ENCODE measurements around the gene USP34.

Gene USP34

GRCh38 chr2:61362873-61363272, 108.0 kb downstream of the USP34 start:
- DNase-seq: no peak

GRCh38 chr2:61361068-61361467, 109.8 kb downstream of the USP34 start:
- DNase-seq: no peak

GRCh38 chr2:61359058-61359457, 111.8 kb downstream of the USP34 start:
- no peak for DNase-seq

GRCh38 chr2:61357681-61358080, 113.2 kb downstream of the USP34 start:
- no peak for DNase-seq

GRCh38 chr2:61356958-61357350, 113.9 kb downstream of the USP34 start:
- DNase-seq: no peak

- no peak for DNase-seq
Measured at GRCh38 chr2:61356261-61356957, 114.5 kb downstream of the USP34 start.

GRCh38 chr2:61354543-61355197, 116.2 kb downstream of the USP34 start:
- no peak for DNase-seq

DNA sequence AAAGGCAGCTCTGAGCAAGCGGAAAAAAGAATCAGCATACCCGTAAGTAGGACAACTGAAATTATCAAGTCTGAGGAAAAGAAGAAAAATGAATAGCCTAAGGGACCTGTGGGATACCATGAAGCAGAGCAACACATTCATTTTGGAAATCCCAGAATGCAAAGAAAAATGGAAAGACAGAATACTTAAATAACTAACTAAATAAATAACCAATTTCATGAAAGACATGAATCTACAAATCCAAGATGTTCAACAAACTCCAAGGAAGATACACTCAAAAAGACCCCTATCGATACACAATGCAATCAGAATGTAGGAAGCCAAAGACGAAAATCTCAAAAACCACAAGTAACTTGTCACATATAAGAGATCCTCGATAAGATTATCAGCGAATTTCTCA, 117.0 kb downstream of the USP34 start:
- DNase-seq: no peak

DNA sequence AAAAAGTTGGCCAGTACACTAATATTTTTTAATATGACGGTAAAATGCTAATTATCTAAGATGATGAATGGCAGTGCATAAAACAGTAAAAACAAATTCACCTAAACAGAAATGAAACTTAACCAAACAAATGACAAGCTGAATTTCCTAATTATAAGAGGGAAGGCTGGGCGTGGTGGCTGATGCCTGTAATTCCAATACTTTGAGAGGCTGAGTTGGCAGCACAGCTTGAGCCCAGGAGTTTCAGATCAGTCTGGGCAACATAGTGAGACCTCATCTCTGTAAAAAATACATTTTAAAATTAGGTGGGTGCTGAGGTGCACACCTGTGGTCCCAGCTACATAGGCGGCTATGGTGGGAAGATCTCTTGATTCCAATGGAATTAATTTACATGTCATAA, 120.1 kb downstream of the USP34 start:
- DNase-seq: no peak

- DNase-seq: no peak
Measured at GRCh38 chr2:61343141-61343540, 127.7 kb downstream of the USP34 start.

GRCh38 chr2:61340242-61340641, 130.6 kb downstream of the USP34 start:
- DNase-seq: no peak

DNA sequence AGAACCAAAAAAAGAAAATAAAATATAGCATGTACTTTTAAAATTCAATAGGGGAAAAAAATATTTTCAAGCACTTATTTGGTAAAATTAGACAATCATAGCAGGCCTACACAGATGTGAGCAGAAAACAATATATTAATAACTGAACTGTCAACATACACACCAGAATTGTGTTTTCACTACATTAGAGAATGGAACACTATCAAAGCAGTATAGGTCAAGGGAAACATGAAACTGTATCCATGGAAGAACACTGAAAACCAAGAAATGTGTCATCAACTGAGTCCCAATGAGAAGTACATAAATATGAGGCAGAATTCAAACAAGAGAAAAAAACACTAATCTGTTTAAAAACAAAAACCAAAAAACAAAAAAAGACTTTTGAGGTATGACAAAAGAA, 132.4 kb downstream of the USP34 start:
- DNase-seq: no peak

DNA sequence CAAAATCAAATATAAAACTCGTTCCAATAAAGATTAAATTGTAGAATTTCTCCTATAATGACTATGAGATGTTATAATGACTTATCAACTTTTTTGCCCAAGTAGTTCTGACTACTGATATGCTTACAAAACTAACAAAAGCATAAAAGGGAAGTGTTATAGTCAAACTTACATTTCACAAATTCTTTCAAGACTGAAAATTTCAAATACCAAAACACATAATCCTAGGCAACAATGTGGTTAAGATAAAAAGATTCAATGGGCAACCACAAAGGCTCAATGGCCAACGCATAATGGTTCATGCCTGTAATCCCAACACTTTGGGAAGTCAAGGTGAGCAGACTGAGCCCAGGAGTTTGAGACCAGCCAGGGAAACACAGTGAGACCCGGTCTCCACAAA, 135.7 kb downstream of the USP34 start:
- DNase-seq: no peak

DNA sequence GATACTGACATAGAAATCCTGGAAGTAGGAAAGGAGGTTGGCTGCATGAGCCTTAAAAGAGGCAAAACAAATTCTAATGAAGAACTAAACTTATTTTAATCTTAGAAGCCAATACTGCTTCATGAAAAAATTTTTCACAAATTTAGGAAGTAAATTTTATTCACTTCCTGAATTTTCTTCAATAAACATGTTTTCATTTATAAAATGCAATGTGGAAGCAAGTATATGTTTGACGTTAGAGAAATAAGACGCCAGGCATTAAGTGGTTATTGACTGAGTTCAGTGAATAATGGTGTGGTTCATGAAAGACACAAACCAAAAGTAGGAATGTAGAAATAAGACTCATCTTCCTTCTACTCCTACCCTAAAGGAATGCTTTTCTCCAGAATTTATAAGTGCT, 136.4 kb downstream of the USP34 start:
- no peak for DNase-seq

- no peak for DNase-seq
Measured at GRCh38 chr2:61328707-61329251, 142.1 kb downstream of the USP34 start.

GRCh38 chr2:61327173-61327572, 143.7 kb downstream of the USP34 start:
- DNase-seq: no peak

DNA sequence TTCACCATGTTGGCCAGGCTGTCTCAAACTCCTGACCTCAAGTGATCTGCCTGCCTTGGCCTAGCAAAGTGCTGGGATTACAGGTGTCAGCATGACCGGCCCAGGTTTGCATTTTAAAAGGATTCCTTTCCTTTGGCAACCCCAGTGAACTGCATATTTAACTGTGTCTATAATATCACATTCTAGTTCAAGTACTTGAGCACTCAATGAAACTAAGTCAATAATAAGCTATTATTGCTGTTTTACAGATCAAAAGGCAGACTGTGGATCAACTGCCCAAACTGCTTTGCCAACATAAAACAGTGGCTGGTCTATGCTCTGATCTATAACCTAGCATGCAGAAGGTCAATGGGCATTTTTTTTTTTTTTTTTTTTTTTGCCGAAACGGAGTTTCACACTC, 144.5 kb downstream of the USP34 start:
- no peak for DNase-seq

DNA sequence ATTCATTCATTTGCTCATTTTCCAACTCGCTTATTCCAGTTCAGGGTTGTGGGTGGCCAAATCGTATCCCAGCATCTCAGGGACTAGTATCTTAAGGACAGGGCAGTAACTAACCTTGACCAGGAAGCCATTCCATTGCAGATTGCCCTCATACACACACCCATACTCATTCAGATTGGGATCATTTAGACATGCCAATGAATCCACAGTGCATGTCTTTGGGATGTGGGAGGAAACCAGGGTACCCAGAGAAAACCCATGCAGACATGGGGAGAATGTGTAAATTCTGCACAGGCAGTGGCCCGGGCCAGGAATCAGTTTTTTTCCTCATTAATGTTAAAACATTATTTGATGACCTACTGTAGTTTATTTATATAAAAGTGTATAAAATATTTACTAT, 150.7 kb downstream of the USP34 start:
- no peak for DNase-seq

DNA sequence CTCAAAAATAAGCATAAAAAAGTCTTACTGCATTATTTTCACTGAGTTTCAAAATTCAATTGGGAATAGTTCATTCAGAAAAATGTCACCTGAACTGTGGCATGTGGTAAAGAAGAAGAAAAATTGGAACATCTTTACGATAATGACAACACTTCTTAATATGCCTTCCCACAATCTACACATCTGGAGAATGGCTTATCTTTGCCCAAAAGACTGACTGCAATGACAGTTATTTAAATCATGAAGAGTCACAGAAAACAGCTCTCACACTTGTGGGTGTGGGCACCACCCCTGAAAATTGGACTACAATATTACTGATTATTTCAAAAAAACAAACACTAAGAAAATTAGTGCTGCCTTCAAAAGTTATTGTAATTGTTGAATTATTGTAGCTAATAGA, 152.3 kb downstream of the USP34 start:
- no peak for DNase-seq

DNA sequence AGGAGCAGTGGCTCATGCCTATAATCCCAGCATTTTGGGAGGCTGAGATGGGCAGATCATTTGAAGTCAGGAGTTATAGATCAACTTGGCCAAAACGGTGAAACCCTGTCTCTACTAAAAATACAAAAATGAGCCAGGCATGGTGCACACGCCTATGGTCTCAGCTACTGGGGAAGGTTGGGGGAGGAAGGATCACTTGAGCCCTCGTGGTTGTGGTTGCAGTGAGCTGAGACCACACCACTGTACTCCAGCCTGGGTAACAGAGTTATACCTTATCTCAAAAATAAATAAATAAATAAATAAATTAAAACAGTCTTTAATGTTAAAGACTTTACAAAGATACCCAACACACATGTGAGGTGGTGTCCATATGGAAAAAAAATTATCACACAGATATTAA, 174.9 kb downstream of the USP34 start:
- DNase-seq: no peak

- DNase-seq: no peak
Measured at GRCh38 chr2:61291851-61292575, 178.9 kb downstream of the USP34 start.

- DNase-seq: no peak
Measured at GRCh38 chr2:61288070-61288841, 182.6 kb downstream of the USP34 start.

GRCh38 chr2:61287254-61287653, 183.6 kb downstream of the USP34 start:
- no peak for DNase-seq

All from retina (tissue), 1 donor.